ENCODE results near the gene SIX3.

GRCh38 chr2:44947028-44947375 is 5.5 kb downstream of the SIX3 start:
- TF ChIP-seq POLR2A (IDR thresholded peaks at IDR 0.05; ENCODE audit: low read length): no peak
- TF ChIP-seq CTCF (IDR thresholded peaks at IDR 0.05): no peak
- no peak for TF ChIP-seq HEYL (CRISPR knock-in tag; IDR thresholded peaks at IDR 0.05)
- no peak for TF ChIP-seq PHF8 (IDR thresholded peaks at IDR 0.05; ENCODE audit: borderline replicate concordance, low read depth)
- TF ChIP-seq EP300 (IDR thresholded peaks at IDR 0.05): no peak
- TF ChIP-seq ZNF302 (CRISPR knock-in tag; IDR thresholded peaks at IDR 0.05): no peak
- no peak for TF ChIP-seq PBX3 (IDR thresholded peaks at IDR 0.05)
- no peak for TF ChIP-seq HDAC2 (IDR thresholded peaks at IDR 0.05)
- TF ChIP-seq RCOR1 (IDR thresholded peaks at IDR 0.05; ENCODE audit: low read depth, low read length): no peak
- no peak for TF ChIP-seq NFE2L2 (conservative IDR thresholded peaks at IDR 0.05; ENCODE audit: low read length)
- TF ChIP-seq RNF2 (IDR thresholded peaks at IDR 0.05; ENCODE audit: borderline replicate concordance, low read depth): no peak
- TF ChIP-seq FOXS1 (CRISPR knock-in tag; IDR thresholded peaks at IDR 0.05): no peak
- no peak for TF ChIP-seq RFX5 (IDR thresholded peaks at IDR 0.05)
